ENCODE data around the gene AMMECR1L. TPM values are rescaled to one million over a fixed set of nuclear protein-coding genes. Genes with fewer than 3 reads are reported as not detected.
"Not testable (repeated sequence)": the region's sequence is repeated elsewhere in the genome, so short reads cannot be mapped to it uniquely, and the experiment has no call there.

AMMECR1L gene
- total RNA-seq, 5 donors from 2014 or later (not counting 1 experiment from before 2014, with no cell fraction given): 10.2 to 18.1 (median 15.0) TPM

- ChIA-PET POLR2A (interaction anchor here in 1 of 2 donors (0.7 kb wide), 1 partner anchor 10 kb away, joined by 3 read pairs; no protein-coding TSS in a partner anchor), CTCF (no interaction called here)
- no peaks in the 10 kb centered on the region for H3K4me1 ChIP-seq (ENCODE audit: control insufficient read depth in 1 of 2, extremely low read depth in 1 of 2, insufficient read depth in 2 of 2, low read length in 2 of 2)
- no peaks in the 10 kb centered on the region for H3K9me3 ChIP-seq
- Mint-ChIP-seq H3K4me1 (peaks cover 0 to 3% (median 0%) of the 10 kb centered on the region in 3 donors), H3K4me3 (no peak overlapping the region), H3K36me3 (no peaks in the 10 kb centered on the region), H3K27ac (no peak overlapping the region), H3K27me3 (peaks cover 3 to 9% of the 10 kb centered on the region in 2 donors), H3K9me3 (no peaks in the 10 kb centered on the region)
- no peak overlapping the region for H3K4me3 ChIP-seq (ENCODE audit: control insufficient read depth in 1 of 2, extremely low read depth in 1 of 2, low read length in 1 of 2)
- H3K36me3 ChIP-seq (ENCODE audit: control insufficient read depth in 2 of 2, extremely low read depth in 1 of 2, insufficient read depth in 1 of 2, low read length in 1 of 2): no peaks in the 10 kb centered on the region
- peaks cover 0 to 27% of the 10 kb centered on the region in 2 experiments for H3K27me3 ChIP-seq (replicated peaks in 1 of 2; ENCODE audit: control insufficient read depth in 2 of 2, extremely low read depth in 1 of 2, insufficient read depth in 2 of 2, low read length in 1 of 2)
- no peak for DNase-seq
- WGBS (ENCODE audit: insufficient coverage): 89% methylated on average over 5 of the region's 12 CpGs
- ATAC-seq (replicated peaks in 1 of 4): no peak
- no peak overlapping the region for H3K27ac ChIP-seq (ENCODE audit: low read length)
Measured at GRCh38 chr2:127901339-127902056, 15.7 kb upstream of the AMMECR1L start.

DNA sequence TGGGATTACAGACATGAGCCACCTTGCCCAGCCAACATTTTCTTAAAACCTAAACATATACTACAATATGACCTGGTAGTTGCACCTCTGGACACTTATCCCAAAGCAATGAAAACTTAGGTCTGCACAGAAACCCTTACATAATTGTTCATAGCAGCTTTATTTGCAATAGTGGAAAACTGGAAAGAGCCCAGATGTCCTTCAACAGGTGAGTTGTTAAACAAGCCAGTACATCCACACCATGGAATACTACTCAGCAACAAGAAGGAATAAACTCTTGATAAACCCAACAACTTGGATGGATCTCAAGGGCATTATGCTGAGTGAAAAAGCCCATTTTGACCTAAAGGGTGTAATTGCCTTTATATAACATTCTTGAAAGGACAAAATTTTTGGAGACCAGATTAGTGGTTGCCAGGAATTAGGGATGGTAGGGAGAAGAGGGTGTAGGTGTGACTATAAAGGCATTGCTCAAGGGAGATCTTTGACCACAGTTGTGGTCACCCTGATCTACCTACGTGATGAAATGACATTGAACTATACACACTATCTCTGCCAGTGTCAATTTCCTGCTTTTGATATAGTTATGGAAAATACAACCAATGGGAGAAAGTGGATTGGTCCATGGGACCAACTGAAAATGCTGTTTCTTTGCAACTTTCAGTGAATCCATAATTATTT is 11.9 kb upstream of the AMMECR1L start:
- Mint-ChIP-seq H3K4me1 (peaks cover 0 to 3% (median 0%) of the 10 kb centered on the region in 3 donors), H3K27me3 (no peaks in the 10 kb centered on the region), H3K36me3 (no peaks in the 10 kb centered on the region), H3K27ac (no peak overlapping the region), H3K9me3 (no peaks in the 10 kb centered on the region), H3K4me3 (no peak overlapping the region)
- no peak overlapping the region for H3K27ac ChIP-seq (ENCODE audit: low read length)
- peaks cover 0 to 13% of the 10 kb centered on the region in 2 experiments for H3K27me3 ChIP-seq (replicated peaks in 1 of 2; ENCODE audit: control insufficient read depth in 2 of 2, extremely low read depth in 1 of 2, insufficient read depth in 2 of 2, low read length in 1 of 2)
- ATAC-seq (replicated peaks in 1 of 4) (no peak), DNase-seq (no peak)
- ChIA-PET POLR2A (no interaction called here), CTCF (interaction anchor here in 1 of 2 donors (0.6 kb wide), 1 partner anchor 14 kb away, joined by 3 read pairs; no protein-coding TSS in a partner anchor)
- H3K36me3 ChIP-seq (ENCODE audit: control insufficient read depth in 2 of 2, extremely low read depth in 1 of 2, insufficient read depth in 1 of 2, low read length in 1 of 2): no peaks in the 10 kb centered on the region
- H3K4me3 ChIP-seq (ENCODE audit: control insufficient read depth in 1 of 2, extremely low read depth in 1 of 2, low read length in 1 of 2): no peak overlapping the region
- H3K9me3 ChIP-seq: no peaks in the 10 kb centered on the region
- WGBS (ENCODE audit: insufficient coverage): no CpG with 5 or more reads among the region's 1 CpG
- no peaks in the 10 kb centered on the region for H3K4me1 ChIP-seq (ENCODE audit: control insufficient read depth in 1 of 2, extremely low read depth in 1 of 2, insufficient read depth in 2 of 2, low read length in 2 of 2)

GRCh38 chr2:127893494-127893893 is 7.7 kb upstream of the AMMECR1L start:
- no peaks in the 10 kb centered on the region for H3K9me3 Mint-ChIP-seq
- Histone ChIP-seq H3K9me3 (no peaks in the 10 kb centered on the region), H3K4me3 (ENCODE audit: control insufficient read depth in 1 of 2, extremely low read depth in 1 of 2, low read length in 1 of 2) (no peak overlapping the region), H3K36me3 (ENCODE audit: control insufficient read depth in 2 of 2, extremely low read depth in 1 of 2, insufficient read depth in 1 of 2, low read length in 1 of 2) (no peaks in the 10 kb centered on the region), H3K27me3 (replicated peaks in 1 of 2; ENCODE audit: control insufficient read depth in 2 of 2, extremely low read depth in 1 of 2, insufficient read depth in 2 of 2, low read length in 1 of 2) (no peaks in the 10 kb centered on the region), H3K27ac (ENCODE audit: low read length) (no peak overlapping the region), H3K4me1 (ENCODE audit: control insufficient read depth in 1 of 2, extremely low read depth in 1 of 2, insufficient read depth in 2 of 2, low read length in 2 of 2) (no peaks in the 10 kb centered on the region)
- H3K4me1 Mint-ChIP-seq: peaks cover 8 to 10% (median 9%) of the 10 kb centered on the region in 3 donors
- no peaks in the 10 kb centered on the region for H3K27me3 Mint-ChIP-seq
- H3K4me3 Mint-ChIP-seq: no peak overlapping the region
- no CpG with 5 or more reads among the region's 5 CpGs for WGBS (ENCODE audit: insufficient coverage)
- ATAC-seq (replicated peaks in 1 of 4) (no peak), DNase-seq (no peak)
- POLR2A ChIA-PET: interaction anchor here in 1 of 2 donors (0.6 kb wide), 1 partner anchor 839 kb away, joined by 4 read pairs; no protein-coding TSS in a partner anchor
- no peaks in the 10 kb centered on the region for H3K36me3 Mint-ChIP-seq
- H3K27ac Mint-ChIP-seq: no peak overlapping the region
- CTCF ChIA-PET: no interaction called here

- Mint-ChIP-seq H3K4me1 (peaks cover 8 to 11% (median 8%) of the 10 kb centered on the region in 3 donors), H3K36me3 (no peaks in the 10 kb centered on the region), H3K27ac (no peak overlapping the region), H3K4me3 (no peak overlapping the region), H3K9me3 (no peaks in the 10 kb centered on the region), H3K27me3 (no peaks in the 10 kb centered on the region)
- Histone ChIP-seq H3K4me1 (ENCODE audit: control insufficient read depth in 1 of 2, extremely low read depth in 1 of 2, insufficient read depth in 2 of 2, low read length in 2 of 2) (peaks cover 0 to 2% of the 10 kb centered on the region in 2 experiments), H3K27ac (ENCODE audit: low read length) (no peak overlapping the region), H3K27me3 (replicated peaks in 1 of 2; ENCODE audit: control insufficient read depth in 2 of 2, extremely low read depth in 1 of 2, insufficient read depth in 2 of 2, low read length in 1 of 2) (no peaks in the 10 kb centered on the region), H3K4me3 (ENCODE audit: control insufficient read depth in 1 of 2, extremely low read depth in 1 of 2, low read length in 1 of 2) (no peak overlapping the region), H3K9me3 (no peaks in the 10 kb centered on the region), H3K36me3 (ENCODE audit: control insufficient read depth in 2 of 2, extremely low read depth in 1 of 2, insufficient read depth in 1 of 2, low read length in 1 of 2) (no peaks in the 10 kb centered on the region)
- POLR2A ChIA-PET: interaction anchor here in 1 of 2 donors (0.6 kb wide), 1 partner anchor 839 kb away, joined by 4 read pairs; no protein-coding TSS in a partner anchor
- DNase-seq (no peak), ATAC-seq (replicated peaks in 1 of 4) (no peak)
- WGBS (ENCODE audit: insufficient coverage): 97% methylated on average over 14 of the region's 14 CpGs
- CTCF ChIA-PET: no interaction called here
Measured at GRCh38 chr2:127893033-127893432, 7.3 kb upstream of the AMMECR1L start.

DNA sequence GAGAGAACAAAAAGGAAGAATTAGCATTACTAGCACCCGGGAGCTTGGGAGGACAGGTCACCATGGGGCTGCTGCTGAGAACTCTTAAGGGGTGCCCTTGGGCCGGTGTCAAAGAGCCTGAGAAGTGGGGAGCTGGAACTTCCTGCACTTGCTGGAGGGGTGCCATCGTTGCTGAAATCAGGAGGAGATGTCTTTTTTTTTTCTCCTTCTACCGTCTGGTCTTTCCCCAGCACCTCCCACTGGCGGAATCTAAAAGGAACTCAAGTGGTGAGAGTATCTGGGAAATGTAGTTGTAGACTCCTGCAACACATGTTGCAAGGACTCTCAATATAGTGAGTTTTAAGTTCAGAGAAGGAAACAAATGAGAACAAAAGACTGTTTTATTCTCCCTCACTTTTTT is 6.1 kb upstream of the AMMECR1L start:
- WGBS (ENCODE audit: insufficient coverage): 67% methylated on average over 2 of the region's 5 CpGs
- no peak for ATAC-seq (replicated peaks in 1 of 4)
- H3K9me3 Mint-ChIP-seq: no peaks in the 10 kb centered on the region
- Histone ChIP-seq H3K36me3 (ENCODE audit: control insufficient read depth in 2 of 2, extremely low read depth in 1 of 2, insufficient read depth in 1 of 2, low read length in 1 of 2) (no peaks in the 10 kb centered on the region), H3K4me3 (ENCODE audit: control insufficient read depth in 1 of 2, extremely low read depth in 1 of 2, low read length in 1 of 2) (no peak overlapping the region), H3K27ac (ENCODE audit: low read length) (no peak overlapping the region), H3K4me1 (ENCODE audit: control insufficient read depth in 1 of 2, extremely low read depth in 1 of 2, insufficient read depth in 2 of 2, low read length in 2 of 2) (peaks cover 9 to 11% of the 10 kb centered on the region in 2 experiments), H3K9me3 (no peaks in the 10 kb centered on the region), H3K27me3 (replicated peaks in 1 of 2; ENCODE audit: control insufficient read depth in 2 of 2, extremely low read depth in 1 of 2, insufficient read depth in 2 of 2, low read length in 1 of 2) (no peaks in the 10 kb centered on the region)
- H3K4me3 Mint-ChIP-seq: no peak overlapping the region
- POLR2A ChIA-PET: interaction anchor here in 1 of 2 donors (0.6 kb wide), 1 partner anchor 10 kb away, joined by 3 read pairs; no protein-coding TSS in a partner anchor
- H3K27ac Mint-ChIP-seq: no peak overlapping the region
- no peaks in the 10 kb centered on the region for H3K27me3 Mint-ChIP-seq
- no peak for DNase-seq
- H3K4me1 Mint-ChIP-seq: peaks cover 20 to 23% (median 20%) of the 10 kb centered on the region in 3 donors
- CTCF ChIA-PET: no interaction called here
- no peaks in the 10 kb centered on the region for H3K36me3 Mint-ChIP-seq

DNA sequence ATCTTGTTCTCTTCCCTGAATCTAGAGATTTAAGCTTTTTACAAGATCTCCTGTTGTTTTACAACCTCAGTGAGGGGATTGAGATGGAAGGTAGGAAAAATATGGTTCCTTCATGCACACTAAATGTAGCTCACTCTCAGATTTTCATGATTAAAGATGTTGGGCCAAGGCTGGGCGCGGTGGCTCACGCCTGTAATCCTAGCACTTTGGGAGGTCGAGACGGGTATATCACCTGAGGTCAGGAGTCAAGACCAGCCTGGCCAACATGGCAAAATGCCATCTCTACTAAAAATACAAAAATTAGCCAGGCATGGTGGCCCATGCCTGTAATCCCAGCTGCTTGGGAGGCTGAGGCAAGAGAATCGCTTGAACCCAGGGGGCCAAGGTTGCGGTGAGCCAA is 5.0 kb upstream of the AMMECR1L start:
- CTCF ChIA-PET: not testable (repeated sequence)

More for the DNA sequence above, 5.0 kb upstream of the AMMECR1L start:
- 100% methylated on average over 1 of the region's 7 CpGs for WGBS (ENCODE audit: insufficient coverage)
- H3K36me3 Mint-ChIP-seq; H3K4me3 Mint-ChIP-seq; H3K27me3 ChIP-seq (replicated peaks in 1 of 2; ENCODE audit: control insufficient read depth in 2 of 2, extremely low read depth in 1 of 2, insufficient read depth in 2 of 2, low read length in 1 of 2); H3K4me3 ChIP-seq (ENCODE audit: control insufficient read depth in 1 of 2, extremely low read depth in 1 of 2, low read length in 1 of 2); H3K9me3 Mint-ChIP-seq; POLR2A ChIA-PET; H3K36me3 ChIP-seq (ENCODE audit: control insufficient read depth in 2 of 2, extremely low read depth in 1 of 2, insufficient read depth in 1 of 2, low read length in 1 of 2); DNase-seq; H3K27ac ChIP-seq (ENCODE audit: low read length); H3K27me3 Mint-ChIP-seq; ATAC-seq (replicated peaks in 1 of 4); H3K9me3 ChIP-seq: not testable (repeated sequence)
- H3K4me1 Mint-ChIP-seq: peaks cover 20 to 23% (median 20%) of the 10 kb centered on the region in 3 donors
- peak overlapping the region in 1 of 2 donors; percentile 74 for H3K27ac Mint-ChIP-seq
- H3K4me1 ChIP-seq (ENCODE audit: control insufficient read depth in 1 of 2, extremely low read depth in 1 of 2, insufficient read depth in 2 of 2, low read length in 2 of 2): peaks cover 9 to 11% of the 10 kb centered on the region in 2 experiments
